Fibroblast of skin of left biceps (primary cell): Measurements from ENCODE around the gene DPM2.

Experiments used
- DNase-seq, 2 experiments: peaks; one replicate each; pipeline ENCODE4 v3.0.0-alpha.2; 2013; ENCODE audit warnings: low read depth in 2 of 2

Gene DPM2

GRCh38 chr9:127936347-127936852 is 1.3 kb downstream of the DPM2 start:
- DNase-seq: no peak

GRCh38 chr9:127935765-127936221 is 1.9 kb downstream of the DPM2 start:
- DNase-seq: no peak

- no peak for DNase-seq
Observed at GRCh38 chr9:127934986-127935385, 2.7 kb downstream of the DPM2 start.

GRCh38 chr9:127934248-127934647 is 3.4 kb downstream of the DPM2 start:
- DNase-seq: no peak

- no peak for DNase-seq
Observed at GRCh38 chr9:127931092-127931881, 6.4 kb downstream of the DPM2 start.

- no peak for DNase-seq
Observed at GRCh38 chr9:127930231-127931091, 7.2 kb downstream of the DPM2 start, which contains the start of gene PIP5KL1. Gene PIP5KL1 (minus strand): TSS chr9:127930777. CDS start chr9:127930752, 25 bp downstream.

- no peak for DNase-seq
Observed at GRCh38 chr9:127929625-127929979, 8.1 kb downstream of the DPM2 start.

- no peak for DNase-seq
Observed at GRCh38 chr9:127928676-127929624, 8.7 kb downstream of the DPM2 start.

GRCh38 chr9:127927988-127928675 is 9.5 kb downstream of the DPM2 start:
- no peak for DNase-seq

- no peak for DNase-seq
Observed at GRCh38 chr9:127927201-127927987, 10.3 kb downstream of the DPM2 start.

GRCh38 chr9:127926906-127927200 is 10.8 kb downstream of the DPM2 start:
- DNase-seq: no peak

- DNase-seq: no peak
Observed at GRCh38 chr9:127925959-127926905, 11.4 kb downstream of the DPM2 start.

- DNase-seq: no peak
Observed at GRCh38 chr9:127924736-127925444, 12.8 kb downstream of the DPM2 start.

GRCh38 chr9:127923771-127924170 is 13.9 kb downstream of the DPM2 start:
- DNase-seq: peak; percentile 70 to 79

GRCh38 chr9:127923046-127923445 is 14.6 kb downstream of the DPM2 start:
- no peak for DNase-seq

GRCh38 chr9:127921557-127922120 is 16.0 kb downstream of the DPM2 start:
- DNase-seq: no peak

GRCh38 chr9:127920794-127921193 is 16.9 kb downstream of the DPM2 start:
- no peak for DNase-seq

- peak; percentile 90 to 91 for DNase-seq
Observed at GRCh38 chr9:127919253-127919815, 18.3 kb downstream of the DPM2 start.
